Endodermal cell (in vitro differentiated cells): ENCODE results near the gene KCNA4. TPM values are rescaled to one million over a fixed set of nuclear protein-coding genes. Genes with fewer than 3 reads are reported as not detected.

Experiments used
- DNase-seq: peaks from one replicate; pipeline ENCODE4 v3.0.0-alpha.2; 2017
- H3K27ac ChIP-seq: 2 replicates; pipeline ENCODE4 v1.5.1; 2013; ENCODE audit warnings: mild to moderate bottlenecking, low read depth, low read length, moderate library complexity
- H3K27me3 ChIP-seq: 2 replicates; pipeline ENCODE4 v1.6.1; 2013; ENCODE audit warnings: mild to moderate bottlenecking, low read length, moderate library complexity; ENCODE audit not compliant: insufficient read depth, control insufficient read depth, poor library complexity, severe bottlenecking
- H3K36me3 ChIP-seq: 2 replicates; pipeline ENCODE4 v1.7.0; 2013; ENCODE audit warnings: mild to moderate bottlenecking, low read length, moderate library complexity; ENCODE audit not compliant: control insufficient read depth, insufficient read depth
- H3K4me1 ChIP-seq: one replicate; pipeline ENCODE4 v1.7.0; 2013; ENCODE audit warnings: low read length; ENCODE audit not compliant: control insufficient read depth, insufficient read depth
- H3K4me3 ChIP-seq: 2 replicates; pipeline ENCODE4 v1.5.1; 2013; ENCODE audit warnings: mild to moderate bottlenecking, low read length, moderate library complexity
- H3K9ac ChIP-seq: 2 replicates; pipeline ENCODE4 v1.6.1; 2013; ENCODE audit warnings: mild to moderate bottlenecking, low read length, moderate library complexity; ENCODE audit not compliant: poor library complexity, severe bottlenecking; ENCODE audit errors: extremely low read depth
- H3K9me3 ChIP-seq: 2 replicates; pipeline ENCODE4 v1.6.1; 2013; ENCODE audit warnings: mild to moderate bottlenecking, low read length, moderate library complexity; ENCODE audit not compliant: control insufficient read depth
- H3K27ac Mint-ChIP-seq: 2 replicates; pipeline ENCODE4 v1.8.0; 2020; ENCODE audit warnings: mixed read lengths
- H3K27me3 Mint-ChIP-seq: 2 replicates; pipeline ENCODE4 v1.8.0; 2021; ENCODE audit warnings: mild to moderate bottlenecking, mixed read lengths; ENCODE audit not compliant: insufficient read depth
- H3K36me3 Mint-ChIP-seq: 2 replicates; pipeline ENCODE4 v1.8.0; 2020; ENCODE audit warnings: low read depth, mixed read lengths
- H3K4me1 Mint-ChIP-seq: 2 replicates; pipeline ENCODE4 v1.8.0; 2020; ENCODE audit warnings: mixed read lengths
- H3K4me3 Mint-ChIP-seq: 2 replicates; pipeline ENCODE4 v1.8.0; 2020; ENCODE audit warnings: mild to moderate bottlenecking, moderate library complexity, mixed read lengths
- H3K9me3 Mint-ChIP-seq: 2 replicates; pipeline ENCODE4 v1.8.0; 2020; ENCODE audit warnings: mild to moderate bottlenecking, mixed read lengths
- WGBS, 2 experiments: methylation state at CpG; one replicate each; pipeline versions ENCODE4 v1.1.5 to v1.1.7; 2013; ENCODE audit warnings: missing lambda C conversion rate in 2 of 2, mixed read lengths in 1 of 2; ENCODE audit not compliant: insufficient coverage in 1 of 2, insufficient read length in 1 of 2; 5-methylcytosine and 5-hydroxymethylcytosine counted together
- total RNA-seq, 2 donors: library from RNA; stranded (reverse); fragmentation: NEBNext Ultra II Directional in 1 of 2; extraction: Animal tissue kit (Norgen Biotek cat#: 25700) in 1 of 2; gene quantifications; 2 replicates in 1 of 2; 3 replicates in 1 of 2; pipeline ENCODE4 v1.2.1, GENCODE V29; 2021
- TF ChIP-seq, protein P1 (sequence below): fragments of 200-600 bp; sonication (generic); conservative IDR thresholded peaks from 2 replicates; pipeline ENCODE4 v1.5.0; 2021; ENCODE audit warnings: antibody characterized with exemption, mild to moderate bottlenecking

KCNA4 gene
- total RNA-seq, 2 donors from 2014 or later: 0.55 TPM; not detected in 1

DNA sequence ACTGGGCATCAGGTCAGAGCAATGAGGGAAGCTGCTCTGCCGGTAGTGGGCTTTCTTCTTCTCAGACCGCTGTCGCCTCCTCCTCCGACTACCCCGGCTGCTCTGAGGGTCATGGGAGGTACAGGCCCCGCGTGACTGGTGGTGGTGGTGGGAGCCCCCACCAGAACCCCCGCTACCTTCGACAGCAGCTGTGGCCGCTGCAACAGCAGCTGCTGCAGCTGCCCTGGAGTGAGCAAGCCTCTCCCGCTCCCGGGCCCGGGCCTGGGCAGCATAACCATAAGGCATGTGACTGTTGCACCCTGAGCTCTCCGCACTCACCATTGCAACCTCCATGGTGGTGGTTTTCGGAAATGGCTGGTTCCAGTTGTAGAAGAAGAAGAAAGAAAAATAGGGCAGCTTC lies 4.5 kb downstream of the KCNA4 start:
- peaks cover 90% of the 10 kb centered on the region for H3K27me3 ChIP-seq
- no peaks in the 10 kb centered on the region for H3K9me3 ChIP-seq
- H3K27ac ChIP-seq: no peak overlapping the region
- no peaks in the 10 kb centered on the region for H3K9me3 Mint-ChIP-seq
- 94% methylated on average over 10 to 15 of the region's 15 CpGs for WGBS, 2 experiments
- peaks cover 25% of the 10 kb centered on the region for H3K27me3 Mint-ChIP-seq
- no peak overlapping the region for H3K4me3 ChIP-seq
- H3K4me3 Mint-ChIP-seq: no peak overlapping the region
- no peaks in the 10 kb centered on the region for H3K4me1 ChIP-seq
- DNase-seq: no peak
- H3K36me3 ChIP-seq: no peaks in the 10 kb centered on the region
- peaks cover 2% of the 10 kb centered on the region for H3K4me1 Mint-ChIP-seq
- no peaks in the 10 kb centered on the region for H3K36me3 Mint-ChIP-seq
- no peak overlapping the region for H3K27ac Mint-ChIP-seq
- TF ChIP-seq, protein P1, sequence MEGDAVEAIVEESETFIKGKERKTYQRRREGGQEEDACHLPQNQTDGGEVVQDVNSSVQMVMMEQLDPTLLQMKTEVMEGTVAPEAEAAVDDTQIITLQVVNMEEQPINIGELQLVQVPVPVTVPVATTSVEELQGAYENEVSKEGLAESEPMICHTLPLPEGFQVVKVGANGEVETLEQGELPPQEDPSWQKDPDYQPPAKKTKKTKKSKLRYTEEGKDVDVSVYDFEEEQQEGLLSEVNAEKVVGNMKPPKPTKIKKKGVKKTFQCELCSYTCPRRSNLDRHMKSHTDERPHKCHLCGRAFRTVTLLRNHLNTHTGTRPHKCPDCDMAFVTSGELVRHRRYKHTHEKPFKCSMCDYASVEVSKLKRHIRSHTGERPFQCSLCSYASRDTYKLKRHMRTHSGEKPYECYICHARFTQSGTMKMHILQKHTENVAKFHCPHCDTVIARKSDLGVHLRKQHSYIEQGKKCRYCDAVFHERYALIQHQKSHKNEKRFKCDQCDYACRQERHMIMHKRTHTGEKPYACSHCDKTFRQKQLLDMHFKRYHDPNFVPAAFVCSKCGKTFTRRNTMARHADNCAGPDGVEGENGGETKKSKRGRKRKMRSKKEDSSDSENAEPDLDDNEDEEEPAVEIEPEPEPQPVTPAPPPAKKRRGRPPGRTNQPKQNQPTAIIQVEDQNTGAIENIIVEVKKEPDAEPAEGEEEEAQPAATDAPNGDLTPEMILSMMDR: no peak
- H3K9ac ChIP-seq: no peak overlapping the region

DNA sequence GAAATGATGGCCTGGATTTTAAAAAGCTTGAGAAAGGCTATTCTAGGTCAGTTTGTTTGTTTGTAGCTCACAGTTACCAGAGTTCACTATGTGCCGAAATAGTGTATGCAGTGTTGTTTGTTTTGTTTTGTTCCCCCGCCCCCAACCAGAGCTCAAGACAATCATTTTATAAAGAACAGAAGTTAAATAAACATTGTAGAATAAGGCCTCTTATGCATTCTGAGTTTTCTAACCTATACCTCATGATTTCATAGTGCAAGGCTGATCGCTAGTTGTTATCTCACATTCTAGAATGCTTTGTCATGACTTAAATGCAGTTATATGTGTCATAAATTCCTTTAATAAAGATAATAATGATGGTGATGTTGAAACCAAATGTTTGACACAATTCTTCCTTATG lies 7.8 kb downstream of the KCNA4 start:
- no peaks in the 10 kb centered on the region for H3K4me1 ChIP-seq
- H3K4me3 Mint-ChIP-seq: no peak overlapping the region
- no peak overlapping the region for H3K9ac ChIP-seq
- H3K9me3 ChIP-seq: no peaks in the 10 kb centered on the region
- TF ChIP-seq, protein P1: no peak
- no peak overlapping the region for H3K4me3 ChIP-seq
- no peak for DNase-seq
- no peak overlapping the region for H3K27ac ChIP-seq
- no peaks in the 10 kb centered on the region for H3K9me3 Mint-ChIP-seq
- no peaks in the 10 kb centered on the region for H3K36me3 Mint-ChIP-seq
- 83% methylated on average over 1 of the region's 3 CpGs; no CpG with 5 or more reads in 1 of the 2 experiments for WGBS, 2 experiments
- peaks cover 5% of the 10 kb centered on the region for H3K4me1 Mint-ChIP-seq
- no peak overlapping the region for H3K27ac Mint-ChIP-seq
- no peaks in the 10 kb centered on the region for H3K36me3 ChIP-seq
- H3K27me3 ChIP-seq: peaks cover 63% of the 10 kb centered on the region
- peaks cover 51% of the 10 kb centered on the region for H3K27me3 Mint-ChIP-seq

DNA sequence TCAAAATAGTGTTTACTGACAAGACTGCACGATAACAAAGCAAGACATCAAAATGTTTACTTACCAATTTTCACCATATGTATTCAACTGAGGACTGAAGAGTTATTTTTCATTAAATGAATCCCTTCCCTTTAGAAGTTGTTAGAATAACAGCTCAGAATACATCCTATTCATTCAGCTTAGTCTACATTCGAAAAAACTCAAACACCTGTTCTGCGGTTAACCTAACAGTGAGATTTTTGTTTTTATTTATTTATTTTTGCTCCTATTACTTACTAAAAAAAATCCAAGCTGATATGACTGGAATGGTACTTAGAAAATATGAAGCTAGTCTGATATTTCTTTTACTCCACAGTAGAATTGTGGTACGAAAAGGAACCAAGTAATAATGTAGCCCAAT lies 10.0 kb downstream of the KCNA4 start:
- Mint-ChIP-seq H3K4me3 (no peak overlapping the region), H3K27me3 (peaks cover 73% of the 10 kb centered on the region), H3K9me3 (no peaks in the 10 kb centered on the region), H3K36me3 (no peaks in the 10 kb centered on the region), H3K27ac (no peak overlapping the region), H3K4me1 (peaks cover 8% of the 10 kb centered on the region)
- TF ChIP-seq, protein P1: no peak
- peaks cover 63% of the 10 kb centered on the region for H3K27me3 ChIP-seq
- no peaks in the 10 kb centered on the region for H3K4me1 ChIP-seq
- no peak for DNase-seq
- H3K9me3 ChIP-seq: no peaks in the 10 kb centered on the region
- H3K4me3 ChIP-seq: no peak overlapping the region
- no peak overlapping the region for H3K27ac ChIP-seq
- no peak overlapping the region for H3K9ac ChIP-seq
- 92 to 100% methylated on average over 1 to 2 of the region's 4 CpGs for WGBS, 2 experiments
- no peaks in the 10 kb centered on the region for H3K36me3 ChIP-seq
